Subcutaneous preadipocyte (primary cell): Measurements from ENCODE around the gene STK11IP. TPM values are rescaled to one million over a fixed set of nuclear protein-coding genes. Genes with fewer than 3 reads are reported as not detected.

Experiments
- small RNA-seq: library from RNA; depleted of rRNA; stranded (forward); fragments of <200 nt; gene quantifications from one replicate; pipeline ENCODE3, GENCODE V24; 2012
- total RNA-seq: library from RNA; depleted of rRNA; stranded (reverse); fragments of >200 nt; gene quantifications from 2 replicates; pipeline ENCODE4 v1.2.3, GENCODE V29; 2012

The STK11IP gene
- 15.1 and 19.5 TPM in 2 replicates for total RNA-seq

GRCh38 chr2:219597552-219598307, at the start of gene STK11IP:
STK11IP (plus strand) TSS chr2:219597857; CDS start chr2:219598120, 263 bp downstream.

GRCh38 chr2:219571311-219572236, 26.1 kb upstream of the STK11IP start, which contains the start of gene OBSL1:
OBSL1 (minus strand) TSS chr2:219571539; CDS start chr2:219571232, 307 bp downstream.

DNA sequence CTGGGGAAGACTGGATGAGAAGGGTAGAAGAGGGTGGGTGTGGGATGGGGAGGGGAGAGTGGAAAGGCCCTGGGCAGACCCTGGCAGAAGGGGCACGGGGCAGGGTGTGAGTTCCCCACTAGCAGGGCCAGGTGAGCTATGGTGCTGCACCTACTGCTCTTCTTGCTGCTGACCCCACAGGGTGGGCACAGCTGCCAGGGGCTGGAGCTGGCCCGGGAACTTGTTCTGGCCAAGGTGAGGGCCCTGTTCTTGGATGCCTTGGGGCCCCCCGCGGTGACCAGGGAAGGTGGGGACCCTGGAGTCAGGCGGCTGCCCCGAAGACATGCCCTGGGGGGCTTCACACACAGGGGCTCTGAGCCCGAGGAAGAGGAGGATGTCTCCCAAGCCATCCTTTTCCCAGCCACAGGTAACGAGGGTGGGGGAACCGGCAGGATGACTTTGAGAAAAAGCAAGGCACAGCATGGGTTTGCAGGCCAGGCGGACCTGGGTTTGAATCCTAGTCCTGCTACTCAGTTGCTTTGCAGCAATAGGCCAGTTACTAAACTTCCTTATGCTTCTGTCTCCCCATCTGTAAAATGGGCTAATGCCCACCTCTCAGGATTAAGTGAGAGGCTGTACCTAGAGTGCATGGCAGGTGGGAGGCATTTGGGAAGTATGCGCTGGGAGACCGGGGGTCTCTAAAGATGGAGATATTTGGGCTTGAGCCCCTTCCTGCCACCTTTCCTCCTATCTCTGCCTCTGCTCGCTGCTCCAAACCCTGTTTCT, 25.2 kb upstream of the STK11IP start, which contains the start of gene INHA:
TSS of gene INHA (plus strand) at position 74 of the 765 bp plus-strand sequence. CDS start at position 139, 65 bp downstream.

DNA sequence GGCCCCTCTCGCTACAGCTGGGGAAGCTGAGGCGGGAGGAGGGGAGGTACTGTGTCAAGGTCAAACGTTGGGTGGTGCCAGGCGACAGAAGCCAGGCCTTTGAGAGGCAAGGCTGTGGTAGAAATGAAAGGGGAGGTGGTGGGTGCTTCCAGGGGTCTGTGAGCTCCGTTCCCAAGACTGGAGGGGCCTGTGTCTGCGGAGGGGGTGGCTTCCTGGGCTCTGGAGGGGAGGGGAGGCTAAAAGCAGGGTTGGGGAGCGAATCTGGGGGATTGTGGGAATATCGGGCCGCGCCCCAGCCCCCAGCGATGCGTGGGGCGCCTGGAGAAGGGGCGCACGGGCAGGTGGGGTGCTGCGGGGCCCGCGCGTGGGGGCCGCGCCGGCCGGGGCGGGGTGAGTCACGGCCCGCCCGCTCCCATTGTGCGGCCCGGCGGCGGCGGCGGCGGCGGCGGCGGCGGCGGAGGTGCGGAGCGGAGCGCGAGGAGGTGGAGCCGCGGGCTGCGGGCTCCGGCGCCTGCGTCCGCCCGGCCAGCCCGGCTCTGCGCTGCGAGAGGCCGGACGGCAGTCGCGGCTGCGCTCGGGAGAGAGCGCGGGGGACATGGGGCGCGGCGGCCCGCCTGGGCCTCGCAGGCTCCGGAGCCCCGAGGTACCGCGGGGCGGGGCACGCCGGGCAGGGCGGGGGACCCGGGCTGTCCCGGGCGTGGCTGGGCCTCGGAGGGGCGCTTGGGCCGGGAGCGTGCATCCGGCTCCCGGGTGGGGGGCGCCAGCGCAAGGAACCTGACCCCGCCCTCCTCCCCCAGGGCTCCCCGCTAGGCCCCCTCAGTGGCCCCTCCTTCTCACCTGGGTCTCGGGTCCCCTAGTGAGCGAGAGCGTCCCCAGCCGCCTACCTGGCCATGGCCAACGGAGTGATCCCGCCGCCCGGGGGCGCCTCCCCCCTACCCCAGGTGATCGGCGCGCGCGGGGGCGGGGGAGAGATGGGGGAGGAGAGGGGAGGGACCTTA, 29.7 kb downstream of the STK11IP start, which contains the start of gene SLC4A3:
TSS of gene SLC4A3 (plus strand) at position 528 of the 998 bp plus-strand sequence. CDS start at position 891, 363 bp downstream.

Small RNAs within 50 kb of the gene (small RNA-seq; reads per million reads assigned to genes)
- not detected for gene MIR3132
- gene RN7SKP213 = not detected

Other genes starting within 250 kb of the STK11IP start
- gene DNPEP, start 209.9 kb upstream of the STK11IP start, total RNA-seq = 63.9 and 69.4 TPM in 2 replicates
- 0.39 and 0.73 TPM in 2 replicates for gene DES, start 179.5 kb upstream of the STK11IP start, total RNA-seq
- 11.5 and 15.4 TPM in 2 replicates for gene SPEG, start 163.0 kb upstream of the STK11IP start, total RNA-seq
- gene GMPPA, start 99.0 kb upstream of the STK11IP start, total RNA-seq = 43.7 and 51.2 TPM in 2 replicates
- gene ASIC4, start 83.4 kb upstream of the STK11IP start, total RNA-seq = under 0.01 TPM in 1 of 2 replicates, not detected in the other
- 60.4 and 92.6 TPM in 2 replicates for gene CHPF, start 54.0 kb upstream of the STK11IP start, total RNA-seq
- gene TMEM198, start 53.8 kb upstream of the STK11IP start, total RNA-seq = 1.2 and 3.3 TPM in 2 replicates
- 26.0 and 37.5 TPM in 2 replicates for gene OBSL1, start 26.3 kb upstream of the STK11IP start, total RNA-seq
- 0.20 and 0.37 TPM in 2 replicates for gene INHA, start 25.5 kb upstream of the STK11IP start, total RNA-seq
- 0.98 and 2.9 TPM in 2 replicates for gene SLC4A3, start 29.8 kb downstream of the STK11IP start, total RNA-seq